ENCODE measurements around the gene MGAT5B.

DNA sequence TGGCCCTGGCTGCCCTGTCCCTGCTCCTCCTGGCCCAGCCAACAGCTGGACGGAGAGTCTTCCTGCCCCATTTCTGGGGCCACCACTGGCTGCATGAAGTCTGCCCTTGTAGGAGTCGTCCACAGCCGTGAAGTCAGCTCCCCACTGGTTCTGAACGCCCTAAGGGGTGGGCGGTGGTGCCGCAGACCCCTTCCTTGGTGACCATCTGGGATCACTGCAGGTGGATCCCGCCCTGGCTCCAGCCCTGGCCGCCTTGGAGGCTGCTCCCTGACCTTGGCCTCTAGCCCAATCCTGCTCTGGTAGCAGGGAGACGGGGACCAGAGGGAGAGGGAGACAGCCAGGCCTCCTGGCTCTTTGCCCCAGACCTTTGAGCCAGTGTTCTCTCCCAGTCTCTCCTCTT lies 35.4 kb downstream of the MGAT5B start:
- TF ChIP-seq POLR2A (IDR thresholded peaks at IDR 0.05; ENCODE audit: low read depth, low read length) (no peak), POLR2AphosphoS5 (IDR thresholded peaks at IDR 0.05; ENCODE audit: low read depth, low read length) (no peak), PAX5 (IDR thresholded peaks at IDR 0.05; ENCODE audit: insufficient read depth, low read length, severe bottlenecking) (no peak), POU2F2 (IDR thresholded peaks at IDR 0.05; ENCODE audit: low read depth, low read length) (no peak)

All from GM12891 (cell line).